SIG-M5 treated with dmso at 0.1 percent for 504 hours (cell line): ENCODE data around the gene MTX1.
A peak's percentile ranks its signal among the peaks of the same experiment; 100 is the strongest.

Experiments used
- DNase-seq: peaks from one replicate; lab custom pipeline; 2025; ENCODE audit not compliant: unreplicated experiment; lab: John Stamatoyannopoulos, UW

MTX1 gene

DNA sequence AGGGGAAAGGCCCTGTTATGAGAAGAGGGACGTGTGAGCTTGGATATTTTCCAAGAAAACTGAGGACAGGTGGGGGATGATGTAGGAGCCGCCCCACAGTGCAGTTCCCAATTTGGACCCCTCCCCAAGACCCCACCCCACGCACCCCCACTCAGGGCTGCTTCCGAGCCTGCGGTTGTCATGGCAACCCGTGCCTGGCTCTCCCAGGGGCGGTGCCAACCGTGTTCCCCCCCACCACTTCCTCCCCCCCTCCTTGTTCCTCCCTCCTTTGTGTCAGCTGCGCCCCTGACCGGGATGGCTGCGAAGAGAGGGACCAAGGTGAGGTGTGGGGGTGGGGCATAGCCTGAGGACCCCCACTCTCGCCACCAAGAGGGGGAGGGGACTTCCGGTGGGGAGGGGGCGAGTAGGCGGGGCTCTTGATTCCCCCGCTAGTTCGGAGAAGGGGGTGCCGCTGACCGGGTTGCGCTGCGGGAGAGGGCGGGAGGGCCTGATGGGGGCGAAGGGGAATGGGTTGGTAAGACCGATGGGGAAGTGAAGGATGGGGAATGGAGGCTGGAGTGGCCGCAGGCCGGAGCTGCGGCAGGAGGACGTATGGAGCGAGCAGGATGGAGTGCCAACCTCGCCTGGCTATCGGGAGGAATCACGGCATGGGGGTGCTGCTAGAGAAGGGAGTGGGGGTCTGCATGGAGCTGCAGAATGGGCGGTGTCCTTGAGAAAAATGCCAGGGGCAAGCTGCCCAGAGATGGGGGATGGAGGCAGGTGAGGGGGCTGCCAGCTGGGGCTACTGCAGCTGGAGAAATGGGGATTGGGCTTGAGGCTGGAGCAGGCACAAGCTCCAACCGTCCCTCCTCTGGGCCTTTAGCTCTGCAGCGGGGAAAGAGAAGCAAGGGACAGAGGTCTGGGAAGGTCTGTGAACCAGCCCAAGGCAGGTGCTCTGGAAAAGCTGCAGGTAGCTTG is 33.9 kb upstream of the MTX1 start:
- DNase-seq, result no peak

GRCh38 chr1:155175281-155175926 is 33.1 kb upstream of the MTX1 start:
- DNase-seq, result no peak

DNA sequence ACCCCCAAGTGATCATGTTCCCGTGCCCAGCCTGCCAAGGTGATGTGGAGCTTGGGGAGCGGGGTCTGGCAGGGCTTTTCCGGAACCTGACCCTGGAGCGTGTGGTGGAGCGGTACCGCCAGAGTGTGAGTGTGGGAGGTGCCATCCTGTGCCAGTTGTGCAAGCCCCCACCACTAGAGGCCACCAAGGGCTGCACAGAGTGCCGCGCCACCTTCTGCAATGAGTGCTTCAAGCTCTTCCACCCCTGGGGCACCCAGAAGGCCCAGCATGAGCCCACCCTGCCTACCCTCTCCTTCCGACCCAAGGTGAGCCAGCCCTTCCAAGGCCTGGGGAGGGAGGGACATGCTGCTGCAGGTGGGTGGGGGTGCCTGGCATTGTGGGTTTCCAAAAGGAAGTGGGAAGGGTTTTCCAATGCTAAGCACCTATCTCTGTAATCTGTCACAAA is 32.5 kb upstream of the MTX1 start:
- no peak for DNase-seq

DNA sequence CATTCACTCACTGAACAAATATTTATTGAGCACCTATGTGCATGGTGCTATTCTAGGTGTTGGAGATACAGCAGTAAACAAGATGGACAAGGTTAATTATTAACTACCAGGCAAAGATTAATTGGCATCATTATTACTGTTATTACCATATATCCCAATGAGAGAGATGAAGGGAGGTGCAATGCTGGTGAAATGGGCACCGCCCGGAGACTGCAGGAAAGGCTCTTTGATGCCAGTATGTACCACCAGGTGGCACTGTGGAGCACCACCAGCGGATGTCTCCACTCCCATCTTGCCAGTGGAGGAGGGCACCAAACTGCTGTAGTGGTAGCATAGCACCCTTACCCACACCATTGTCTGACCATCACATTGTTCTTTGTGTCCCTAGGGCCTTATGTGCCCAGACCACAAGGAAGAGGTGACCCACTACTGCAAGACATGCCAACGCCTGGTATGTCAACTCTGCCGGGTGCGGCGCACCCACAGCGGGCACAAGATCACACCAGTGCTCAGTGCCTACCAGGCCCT is 31.9 kb upstream of the MTX1 start:
- peak; percentile 86 for DNase-seq

DNA sequence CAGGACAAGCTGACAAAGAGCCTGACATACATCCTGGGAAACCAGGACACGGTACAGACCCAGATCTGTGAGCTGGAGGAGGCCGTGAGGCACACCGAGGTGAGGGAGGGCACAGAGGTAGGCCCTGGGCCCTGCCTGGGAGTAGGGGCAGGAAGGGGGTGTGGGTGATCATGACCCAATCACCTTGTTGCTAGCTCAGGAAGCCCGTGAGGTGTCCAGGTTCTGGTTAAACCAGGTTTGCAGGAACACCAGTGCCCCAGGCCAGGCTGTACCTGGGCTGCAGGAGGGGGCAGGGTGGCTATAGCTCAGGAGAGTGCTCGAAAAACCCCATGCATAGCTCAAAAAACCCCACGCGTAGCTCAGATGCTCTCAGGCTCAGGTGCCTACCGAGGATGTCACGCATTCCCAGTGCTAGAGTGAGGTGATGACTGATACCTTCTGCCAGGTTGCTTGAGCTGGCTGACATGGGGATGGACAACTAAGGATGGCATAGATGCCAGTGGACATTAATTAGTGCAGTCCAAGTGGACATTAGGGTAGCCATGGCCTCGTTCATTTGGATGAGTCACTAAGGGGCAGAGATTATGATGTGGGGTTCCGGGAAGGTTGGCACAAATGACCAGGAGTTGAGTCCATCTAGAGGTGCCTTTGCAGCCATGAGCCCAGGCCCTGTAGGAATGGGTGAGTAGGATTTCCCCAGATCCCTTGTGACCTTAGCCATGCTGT is 31.1 kb upstream of the MTX1 start:
- peak; percentile 35 for DNase-seq

DNA sequence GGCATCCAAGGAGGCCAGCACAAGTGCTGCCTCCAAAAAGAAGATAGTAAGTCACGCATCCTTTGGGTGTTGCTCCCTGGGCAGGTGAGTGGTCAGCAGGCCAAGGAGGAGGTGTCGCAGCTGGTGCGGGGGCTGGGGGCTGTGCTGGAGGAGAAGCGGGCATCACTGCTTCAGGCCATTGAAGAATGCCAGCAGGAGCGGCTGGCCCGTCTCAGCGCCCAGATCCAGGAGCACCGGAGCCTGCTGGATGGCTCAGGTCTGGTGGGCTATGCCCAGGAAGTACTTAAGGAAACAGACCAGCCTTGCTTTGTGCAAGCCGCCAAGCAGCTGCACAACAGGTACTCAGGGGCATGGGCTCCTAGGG is 30.6 kb upstream of the MTX1 start:
- no peak for DNase-seq

DNA sequence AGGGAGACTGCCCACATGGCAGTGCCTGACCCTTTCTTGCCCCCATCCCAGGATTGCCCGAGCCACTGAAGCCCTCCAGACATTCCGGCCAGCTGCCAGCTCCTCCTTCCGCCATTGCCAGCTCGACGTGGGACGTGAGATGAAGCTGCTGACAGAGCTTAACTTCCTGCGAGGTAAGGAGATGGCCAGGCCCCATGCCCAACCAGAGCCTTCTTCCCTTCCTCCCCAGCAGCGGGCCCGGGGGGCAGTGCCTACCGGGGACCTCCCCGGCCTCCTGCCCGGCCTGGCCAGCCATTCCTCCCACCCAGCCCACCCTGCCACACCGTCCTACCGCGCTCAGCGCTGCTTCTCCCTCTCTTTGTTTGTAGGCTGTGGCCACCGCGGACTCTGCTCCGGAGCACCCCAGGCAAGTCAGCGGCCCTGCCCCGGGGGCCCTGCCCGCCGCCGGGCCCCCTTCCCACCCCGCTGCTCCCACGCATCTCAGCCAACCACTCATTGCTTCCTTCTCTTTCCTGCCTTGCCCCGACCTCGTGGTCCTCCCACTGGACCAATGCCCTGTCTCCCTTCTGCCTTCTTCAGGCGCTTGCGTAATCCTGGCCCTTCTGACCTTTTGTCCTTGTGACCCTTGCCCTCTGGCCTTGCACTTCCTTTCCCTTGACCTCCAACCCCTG is 29.9 kb upstream of the MTX1 start:
- no peak for DNase-seq

- DNase-seq, result no peak
Measured at GRCh38 chr1:155179112-155180031, 29.1 kb upstream of the MTX1 start.

GRCh38 chr1:155181371-155182051 is 27.0 kb upstream of the MTX1 start:
- no peak for DNase-seq

DNA sequence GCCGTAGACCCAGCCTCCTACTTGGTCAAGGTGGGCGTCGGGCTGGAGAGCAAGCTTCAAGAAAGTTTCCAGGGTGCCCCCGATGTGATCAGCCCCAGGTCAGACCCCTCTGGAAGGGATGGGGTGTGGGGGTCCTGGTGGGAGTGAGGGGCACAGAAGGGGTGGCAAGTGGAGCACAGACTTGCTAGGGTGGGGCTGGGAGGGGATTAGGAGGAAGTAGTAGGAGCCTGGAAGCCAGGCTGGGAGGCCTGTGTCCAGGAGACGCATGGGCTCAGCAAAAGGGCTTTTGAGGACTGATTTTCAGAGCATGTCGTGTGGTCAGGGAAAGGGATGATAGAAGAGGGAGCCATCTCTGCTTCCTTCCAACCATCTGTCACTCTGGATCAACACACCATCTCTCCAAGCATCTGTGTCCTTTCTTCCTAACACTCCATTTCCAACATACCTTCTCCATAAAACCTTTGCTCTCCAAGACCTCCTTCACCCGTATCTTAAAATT is 26.4 kb upstream of the MTX1 start:
- DNase-seq, result no peak

GRCh38 chr1:155183775-155184221 is 24.7 kb upstream of the MTX1 start:
- no peak for DNase-seq

GRCh38 chr1:155184351-155184811 is 24.1 kb upstream of the MTX1 start:
- no peak for DNase-seq

DNA sequence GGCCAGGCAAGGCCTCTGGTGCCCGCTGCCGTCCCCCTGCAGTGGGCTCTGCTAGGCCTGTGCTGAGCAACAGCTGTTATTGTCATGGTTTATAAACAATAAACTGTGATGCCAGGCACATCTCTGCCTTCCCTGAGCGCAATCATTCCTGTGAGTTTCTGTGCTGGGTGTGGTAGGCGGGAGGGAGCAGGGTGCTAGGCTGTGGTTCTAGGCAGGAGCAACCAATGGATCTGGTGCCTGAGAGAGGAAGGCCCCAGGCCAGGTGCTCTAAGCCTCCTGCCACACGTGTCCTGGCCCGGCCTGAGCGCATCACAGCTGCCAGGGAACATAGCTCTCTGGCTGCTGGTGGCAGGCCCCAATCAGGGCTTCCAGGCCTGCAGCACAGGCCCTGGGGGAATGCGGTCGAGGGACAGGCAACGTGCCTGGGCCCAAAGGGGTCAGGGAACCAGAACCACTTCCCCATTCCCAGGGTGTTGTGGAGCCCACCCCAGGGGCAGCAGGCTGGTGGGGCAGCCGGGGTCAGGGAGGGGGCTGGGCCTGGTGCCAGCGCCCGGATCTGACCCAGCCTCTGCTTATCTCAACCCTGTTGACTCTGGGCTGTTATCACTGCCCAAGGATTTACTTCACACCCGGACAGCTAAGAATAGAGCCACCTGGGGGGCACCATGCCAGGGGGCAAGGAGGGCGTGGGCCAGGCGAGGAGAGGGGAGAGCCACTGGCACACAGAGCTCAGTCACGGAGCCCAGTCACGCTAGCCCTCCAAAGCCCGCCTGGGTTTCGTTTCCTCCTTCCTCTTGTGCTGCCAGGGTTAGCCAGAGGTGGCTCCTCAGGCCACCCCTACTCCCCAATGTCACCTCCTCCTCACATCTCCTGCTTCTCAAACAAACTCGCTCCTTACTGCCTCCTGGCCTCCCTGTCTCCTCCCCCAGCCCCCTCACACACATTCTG is 23.4 kb upstream of the MTX1 start:
- peak; percentile 90 for DNase-seq

DNA sequence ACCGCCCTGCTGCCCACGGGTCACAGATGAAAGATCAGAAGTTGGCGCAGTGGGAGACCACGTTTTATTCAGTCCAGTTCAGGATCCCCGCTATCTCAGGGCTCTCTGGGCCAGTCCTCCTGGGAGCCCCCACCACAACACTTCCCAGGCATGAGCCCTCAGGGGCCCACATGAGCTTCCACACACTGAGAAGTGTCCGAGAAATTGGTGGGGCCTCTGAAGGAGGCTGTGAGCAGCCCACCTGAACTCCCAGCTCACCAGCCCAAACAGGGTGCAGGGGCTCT is 22.8 kb upstream of the MTX1 start:
- DNase-seq, result no peak

GRCh38 chr1:155186067-155186793 is 22.3 kb upstream of the MTX1 start:
- no peak for DNase-seq

DNA sequence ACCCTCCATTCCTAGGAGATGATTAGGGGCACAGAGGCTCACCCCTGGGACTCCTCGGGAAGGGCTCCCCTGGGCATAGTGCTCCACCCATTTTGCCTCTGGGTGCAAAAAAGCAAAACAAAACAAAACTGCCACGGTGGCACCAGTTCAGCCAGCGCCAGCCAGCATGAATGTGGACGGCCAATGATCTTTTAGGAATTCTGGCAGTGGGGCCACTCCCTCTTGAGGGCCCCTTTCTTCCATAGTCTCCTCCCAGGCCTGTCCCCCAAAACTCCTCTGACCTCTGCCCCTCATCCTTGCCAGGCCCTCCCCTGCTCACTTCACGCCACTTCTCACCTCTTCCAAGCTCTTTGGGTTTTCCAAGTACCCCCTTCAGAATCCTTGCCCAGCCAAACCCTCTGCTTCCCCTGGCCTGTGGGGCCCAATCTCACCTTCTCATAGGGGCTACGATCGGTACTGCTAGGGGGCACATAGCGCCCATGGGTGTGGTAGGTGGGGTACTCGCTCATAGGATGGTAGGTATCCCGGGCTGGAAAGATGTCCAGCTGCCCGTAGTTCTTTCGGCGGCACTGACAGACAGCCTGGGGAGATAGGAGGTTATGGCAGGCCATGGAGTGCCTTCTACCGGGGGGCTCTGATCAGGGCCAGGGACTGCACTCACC is 21.6 kb upstream of the MTX1 start:
- DNase-seq, result no peak

- no peak for DNase-seq
Measured at GRCh38 chr1:155187456-155187891, 21.0 kb upstream of the MTX1 start.
